HL-60/S4 treated with phorbol 12-myristate 13-acetate at 8.2 ng/mL for 4 days and 3 days (cell line): ENCODE measurements around the gene GRAMD2B.

Source experiments
- in situ Hi-C: fragments of 300-500 bp; cut with MboI; formaldehyde crosslinking; loops from 2 replicates; pipeline ENCODE4 v1.15.0; 2022; ENCODE audit warnings: low sequenced_read_pairs

The GRAMD2B gene

DNA sequence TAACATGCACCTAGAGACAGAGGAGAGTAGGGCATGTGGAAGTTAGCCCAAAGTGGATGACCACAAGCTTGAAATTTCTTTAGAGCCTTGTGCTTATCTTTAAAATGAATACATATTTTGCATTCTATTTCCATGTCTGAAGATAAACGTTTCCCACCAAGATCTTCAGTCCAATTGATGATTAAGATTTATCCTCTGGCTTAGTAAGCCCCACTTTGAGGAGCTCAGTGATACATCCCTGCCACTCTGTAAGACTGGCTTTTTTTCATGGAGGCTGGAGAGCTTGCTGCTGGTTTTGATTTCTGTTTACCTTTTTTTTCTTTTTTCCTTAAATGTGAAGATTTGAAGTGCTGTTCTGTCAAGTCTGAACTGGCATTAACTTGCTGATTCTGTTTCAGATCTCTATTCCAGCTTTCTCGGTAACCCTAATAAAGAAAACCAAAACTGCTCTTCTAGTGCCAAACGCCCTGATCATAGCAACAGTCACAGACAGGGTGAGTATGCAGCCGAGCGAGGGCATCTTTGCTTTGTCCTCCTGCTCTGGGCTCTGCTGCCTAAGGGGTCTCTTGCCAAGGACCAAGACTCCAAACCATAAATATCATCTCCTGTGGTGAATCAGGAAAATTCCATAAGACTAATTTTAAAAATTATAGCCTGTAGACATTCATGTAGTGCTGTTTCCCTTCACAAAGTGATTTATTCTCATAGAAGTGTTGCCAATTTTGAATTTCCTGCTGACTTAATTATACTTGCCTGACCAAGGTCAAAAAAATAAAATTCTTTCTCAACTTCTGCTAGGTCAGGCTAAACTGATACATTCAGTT, 54.3 kb downstream of the GRAMD2B start:
- in situ Hi-C loops = no loop called here

- in situ Hi-C loops = no loop called here
Observed at GRCh38 chr5:126479810-126480209, 56.6 kb downstream of the GRAMD2B start.

DNA sequence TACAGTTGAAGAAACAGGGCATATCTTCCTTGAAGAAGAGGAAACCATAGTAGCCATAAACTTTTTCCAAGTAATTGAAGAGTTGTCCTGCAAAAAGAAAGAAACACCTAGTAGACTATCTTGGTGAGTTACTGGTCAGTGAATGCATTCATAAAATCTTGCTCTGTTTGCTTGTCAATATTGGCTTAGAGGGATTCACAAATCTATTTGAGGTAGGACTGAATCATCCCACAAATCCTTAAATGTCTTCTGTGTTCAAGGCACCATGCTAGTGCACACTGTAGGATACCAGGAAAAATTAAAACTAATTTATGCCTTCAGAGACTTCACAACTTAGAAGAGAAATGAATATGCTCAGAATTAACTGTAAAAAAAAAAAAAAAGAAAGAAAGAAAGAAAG, 57.6 kb downstream of the GRAMD2B start:
- in situ Hi-C loops = no loop called here

DNA sequence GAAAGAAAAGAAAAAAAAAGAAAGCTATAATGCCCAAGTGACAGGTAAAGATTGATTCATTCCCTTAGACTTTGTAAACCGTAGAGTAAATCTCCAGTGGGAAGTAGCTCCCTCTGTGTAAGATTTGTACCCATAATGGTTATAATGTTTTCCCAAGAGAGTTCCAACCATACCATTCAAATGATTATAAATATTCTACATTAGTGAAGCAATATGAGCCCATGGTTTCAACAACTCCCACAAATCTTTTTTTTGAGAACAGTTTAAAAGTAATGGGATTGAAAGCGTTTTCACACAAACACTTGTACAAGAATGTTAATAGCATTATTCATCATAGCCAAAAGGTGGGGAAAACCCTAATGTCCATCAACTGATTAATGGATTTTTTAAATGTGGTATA, 58.0 kb downstream of the GRAMD2B start:
- in situ Hi-C loops = no loop called here

DNA sequence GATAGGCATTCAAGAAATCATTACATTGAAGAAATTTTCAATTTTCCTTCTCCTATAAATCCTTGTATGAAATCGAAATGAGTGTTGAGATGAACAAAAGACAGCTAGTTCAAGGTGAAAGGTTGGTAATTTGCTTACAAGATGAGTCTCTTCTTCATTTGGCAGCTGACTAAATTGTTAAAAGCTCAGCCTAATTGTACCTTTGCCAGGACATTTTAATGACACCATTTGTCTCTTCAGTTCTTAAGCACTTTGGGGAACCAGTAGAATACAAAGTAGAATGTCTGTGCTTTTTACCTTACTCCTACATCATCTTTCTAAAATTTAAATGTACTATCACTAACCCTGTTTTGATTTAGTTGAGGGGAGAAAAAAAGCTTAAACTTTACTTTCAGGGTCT, 59.4 kb downstream of the GRAMD2B start:
- in situ Hi-C loops = no loop called here

DNA sequence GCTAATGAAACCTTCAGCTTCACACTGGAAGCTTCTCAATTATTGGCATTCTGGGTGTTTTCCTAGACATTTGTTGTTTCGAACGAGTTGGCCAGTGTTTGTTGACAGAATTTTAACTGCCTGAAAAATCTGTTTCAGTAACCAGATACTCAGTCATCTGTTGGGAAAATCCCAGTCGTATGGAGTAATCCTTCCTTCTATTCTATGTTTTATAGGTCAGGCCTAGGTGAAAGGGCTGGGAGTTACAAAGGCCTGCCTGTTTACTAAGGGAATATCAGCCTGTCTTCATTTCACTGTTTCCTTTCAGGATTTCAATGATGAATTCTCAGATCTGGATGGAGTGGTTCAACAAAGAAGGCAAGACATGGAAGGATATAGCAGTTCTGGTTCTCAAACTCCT, 59.9 kb downstream of the GRAMD2B start:
- in situ Hi-C loops = no loop called here

GRCh38 chr5:126484253-126484652, 61.0 kb downstream of the GRAMD2B start:
- in situ Hi-C loops = no loop called here

DNA sequence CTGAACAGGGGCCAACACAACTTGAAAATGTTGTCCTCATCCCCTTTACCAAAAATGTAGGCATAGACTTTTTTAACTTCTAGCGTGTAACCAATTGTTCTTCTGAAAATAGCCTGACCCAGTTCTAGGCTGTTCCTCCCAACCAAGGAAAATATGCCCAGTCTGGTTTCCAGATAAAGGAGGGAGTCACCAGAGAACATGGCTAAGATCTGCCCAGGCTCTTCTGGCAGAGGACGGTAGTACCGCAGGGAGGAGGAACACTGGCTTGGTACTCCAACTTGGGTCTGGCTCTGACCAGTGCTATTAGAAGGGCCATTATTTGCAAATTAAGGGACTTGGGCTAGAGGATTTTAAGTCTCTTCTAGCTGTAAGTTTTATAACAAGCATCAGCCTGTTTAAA, 63.1 kb downstream of the GRAMD2B start:
- in situ Hi-C loops = no loop called here

GRCh38 chr5:126487596-126487995, 64.4 kb downstream of the GRAMD2B start:
- in situ Hi-C loops = no loop called here

DNA sequence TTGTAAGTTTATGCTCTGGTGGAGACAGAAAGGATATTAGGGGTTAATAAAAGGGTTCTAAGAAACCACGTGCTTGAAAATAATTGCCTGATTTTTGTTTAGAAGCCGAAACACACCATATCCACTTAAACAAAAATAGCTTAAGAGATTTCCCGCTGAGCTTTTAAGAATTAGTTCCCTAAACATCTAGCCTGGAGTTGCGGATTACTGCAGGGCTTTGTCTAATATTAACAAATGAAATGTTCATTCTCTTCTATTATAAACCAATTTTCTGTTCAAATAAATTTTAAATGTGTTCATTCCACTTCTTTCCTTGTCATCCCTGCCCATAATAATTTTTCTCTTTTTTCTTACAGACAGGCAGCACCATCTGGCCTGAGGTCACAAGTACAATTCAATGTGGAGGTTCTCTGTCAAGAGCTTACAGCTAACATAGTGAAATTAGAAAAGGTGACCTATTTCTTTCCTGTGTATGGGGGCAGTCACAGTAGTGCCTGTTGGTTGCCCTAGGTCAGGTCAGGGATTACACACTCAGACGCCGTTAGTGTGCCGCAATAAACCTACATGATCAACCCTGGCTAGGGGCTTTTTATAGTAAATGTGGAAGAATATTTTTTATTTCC, 65.3 kb downstream of the GRAMD2B start:
- in situ Hi-C loops = no loop called here

DNA sequence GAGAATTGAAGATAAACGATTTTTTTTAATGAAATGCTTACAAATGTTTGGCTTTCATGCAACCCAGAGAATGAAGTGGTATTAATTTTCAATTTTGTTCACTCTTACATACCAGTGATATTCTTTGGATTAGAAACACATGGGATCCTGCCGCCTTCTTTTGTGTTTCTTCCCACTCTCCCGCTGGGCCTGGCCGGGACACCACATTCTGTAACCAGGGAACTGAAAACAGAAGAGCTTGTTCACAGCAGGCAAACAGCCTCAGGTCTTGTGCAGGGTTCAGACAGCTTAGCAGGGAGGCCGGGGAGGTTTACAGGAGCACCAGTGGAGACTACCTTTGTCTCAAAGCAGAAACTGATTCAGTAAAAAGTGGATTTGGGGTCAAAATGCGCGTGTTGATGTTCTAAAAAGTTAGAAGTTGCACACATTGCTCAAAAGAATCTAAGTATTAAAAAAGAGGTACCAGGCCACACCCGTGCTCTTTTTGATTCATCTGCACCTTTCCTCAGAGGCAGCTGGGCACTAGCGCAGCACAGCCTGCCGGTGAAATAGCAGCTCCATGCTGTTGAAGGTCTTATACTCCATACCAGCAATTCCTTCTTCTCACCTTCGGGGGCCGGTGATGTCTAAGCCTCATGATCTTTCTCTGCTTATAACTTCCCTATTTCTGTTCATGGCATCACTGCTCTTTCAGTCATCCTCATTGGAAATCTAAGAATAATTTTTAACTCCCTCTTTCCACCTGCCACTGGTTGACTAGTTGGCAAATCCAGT, 67.1 kb downstream of the GRAMD2B start:
- in situ Hi-C loops = no loop called here

GRCh38 chr5:126492939-126493338, 69.7 kb downstream of the GRAMD2B start:
- in situ Hi-C loops = no loop called here

- in situ Hi-C loops = no loop called here
Observed at GRCh38 chr5:126494393-126494792, 71.2 kb downstream of the GRAMD2B start.

DNA sequence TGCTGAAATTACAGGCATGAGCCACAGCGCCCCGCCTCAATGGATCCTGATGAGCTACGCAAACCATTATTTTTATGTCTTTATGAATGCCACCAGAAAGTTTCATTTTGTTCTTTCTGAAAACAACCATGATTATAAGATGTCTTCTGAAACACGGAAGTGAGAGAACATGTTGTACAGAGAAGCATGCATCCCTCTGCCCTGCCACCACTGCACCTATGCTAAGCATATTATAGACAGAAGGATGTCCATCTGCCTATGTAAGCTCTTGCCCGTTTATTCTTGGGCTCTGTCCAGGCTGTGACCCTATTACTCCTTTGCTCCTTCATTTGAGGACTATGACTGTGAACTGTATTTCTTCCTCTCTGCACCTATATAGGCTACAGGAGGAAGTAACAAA, 74.3 kb downstream of the GRAMD2B start:
- in situ Hi-C loops = no loop called here

DNA sequence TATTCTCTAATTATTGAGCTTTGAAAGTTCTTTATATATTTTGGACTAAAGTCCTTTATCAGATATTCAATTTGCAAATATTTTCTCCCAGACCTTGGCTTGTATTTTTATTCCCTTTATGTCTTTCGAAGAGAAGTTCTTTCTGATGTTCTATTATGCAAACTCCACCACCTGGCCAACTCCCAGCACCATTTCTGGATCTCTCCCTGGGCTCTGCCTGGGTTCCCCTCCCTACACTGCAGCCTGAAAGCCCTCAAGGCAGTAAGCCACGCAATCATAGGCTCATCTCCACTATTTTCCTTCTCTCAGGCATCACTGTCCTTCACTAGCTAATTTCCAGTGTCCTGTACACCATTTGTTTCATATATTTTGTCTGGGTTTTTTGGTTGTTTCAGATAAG, 76.1 kb downstream of the GRAMD2B start:
- in situ Hi-C loops = no loop called here

DNA sequence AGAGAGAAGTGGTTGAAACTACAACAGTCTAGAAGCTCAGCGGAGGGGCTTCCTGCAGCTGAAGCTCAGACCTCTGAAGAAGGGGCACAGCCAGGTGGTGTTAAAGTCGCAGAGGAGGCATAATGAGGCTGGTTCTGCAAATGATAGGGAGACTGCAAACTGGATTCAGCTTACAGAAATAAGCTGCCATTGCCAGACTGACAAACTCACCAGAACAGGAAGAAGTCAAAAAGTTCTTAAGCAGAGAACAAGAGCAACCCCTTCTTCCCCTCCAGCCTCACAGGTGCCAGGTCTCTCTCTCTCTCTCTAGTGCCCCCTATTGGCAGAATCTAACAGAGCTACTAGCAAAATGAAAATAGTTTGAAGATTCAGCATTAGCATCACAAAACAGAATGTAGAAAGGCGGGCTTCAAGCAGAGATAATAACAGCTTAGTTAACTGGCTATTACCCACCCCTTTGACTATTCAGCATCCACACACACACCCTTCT, 76.7 kb downstream of the GRAMD2B start:
- in situ Hi-C loops = no loop called here

DNA sequence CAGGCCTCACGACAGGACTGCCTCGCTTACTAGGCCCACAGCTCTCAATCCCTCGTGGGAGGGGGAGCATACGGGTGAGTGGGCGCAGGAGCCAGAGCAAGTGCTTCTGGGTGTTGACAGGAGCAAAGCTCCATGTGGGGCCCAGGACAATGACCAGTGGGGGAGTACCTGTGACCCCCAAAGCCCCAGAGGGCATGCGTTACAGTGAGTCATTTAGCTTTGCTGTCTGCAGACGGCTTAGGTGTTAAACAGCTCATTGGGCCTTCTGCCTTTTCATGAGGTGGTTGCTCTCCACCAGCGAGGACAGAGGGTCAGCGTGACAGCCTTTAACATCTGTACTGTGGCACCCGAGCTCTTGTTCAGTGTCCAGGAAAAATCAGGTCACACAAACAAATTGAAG, 78.2 kb downstream of the GRAMD2B start:
- in situ Hi-C loops = no loop called here

- in situ Hi-C loops = no loop called here
Observed at GRCh38 chr5:126503602-126504104, 80.4 kb downstream of the GRAMD2B start.

- in situ Hi-C loops = no loop called here
Observed at GRCh38 chr5:126506079-126506478, 82.9 kb downstream of the GRAMD2B start.

GRCh38 chr5:126508251-126508961, 85.2 kb downstream of the GRAMD2B start:
- in situ Hi-C loops = no loop called here

DNA sequence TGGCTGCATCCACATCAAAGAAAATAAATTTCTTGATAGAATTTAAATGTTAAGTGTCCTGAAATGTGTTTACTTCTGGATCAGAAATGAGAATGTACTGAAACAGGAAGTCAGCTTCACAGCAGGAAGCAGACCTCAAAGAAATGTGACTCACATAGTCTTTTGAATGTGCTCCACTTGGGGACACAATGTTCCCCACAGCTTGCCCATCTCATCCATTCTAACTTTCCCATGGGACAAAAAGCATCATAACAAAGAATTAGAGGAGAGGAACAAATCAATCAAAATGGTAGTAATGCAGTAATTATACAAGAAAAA, 85.7 kb downstream of the GRAMD2B start:
- in situ Hi-C loops = no loop called here
